Endothelial cell of umbilical vein (primary cell): Measurements from ENCODE around the gene RAB10. TPM values are rescaled to one million over a fixed set of nuclear protein-coding genes. Genes with fewer than 3 reads are reported as not detected.

ENCODE experiments used
- BruUV-seq: library from RNA; stranded (reverse); fragments of 400-500 nt; replicated peaks from 2 replicates; lab custom pipeline; 2021; lab: Mats Ljungman, UMichigan
- CTCF ChIA-PET: fragments of 300-600, 350-600 bp; sonication (Branson Sonifier 250); formaldehyde crosslinking; loops from one replicate; lab custom pipeline; 2021; ENCODE audit warnings: antibody characterized with exemption, inconsistent platforms; lab: Charles Lee
- POLR2A ChIA-PET: fragments of 300-600, 350-600 bp; sonication (Branson Sonifier 250); formaldehyde crosslinking; loops from one replicate; lab custom pipeline; 2021; ENCODE audit warnings: antibody characterized with exemption, inconsistent platforms; lab: Charles Lee
- DNase-seq: peaks from one replicate; pipeline ENCODE4 v3.0.0-alpha.2; 2011; ENCODE audit warnings: low read depth, low spot score
- FAIRE-seq: peaks from 2 replicates; lab custom pipeline; 2011; peaks lifted over from hg19 to GRCh38; lab: Jason Lieb, UNC
- H2AFZ ChIP-seq: 2 replicates; pipeline ENCODE4 v1.6.0; 2012; ENCODE audit warnings: low read depth, low read length, control low read depth, inconsistent platforms
- H3K27ac ChIP-seq: 2 replicates; pipeline ENCODE4 v1.5.1; 2011; ENCODE audit warnings: low read depth, mild to moderate bottlenecking, control low read depth, low read length, moderate library complexity; ENCODE audit not compliant: insufficient read depth
- H3K27me3 ChIP-seq, 2 experiments: 2 replicates each; pipeline versions ENCODE4 v1.6.0 to v1.6.1; 2011; ENCODE audit warnings: low read length in 2 of 2, mixed read lengths in 1 of 2; ENCODE audit not compliant: control insufficient read depth in 2 of 2, insufficient read depth in 2 of 2
- H3K36me3 ChIP-seq, 2 experiments: 2 replicates in 1 of 2; 3 replicates in 1 of 2; pipeline ENCODE4 v1.5.1; 2011; ENCODE audit warnings: low read length in 2 of 2, mild to moderate bottlenecking in 1 of 2, moderate library complexity in 1 of 2; ENCODE audit not compliant: control insufficient read depth in 2 of 2, insufficient read depth in 2 of 2; ENCODE audit errors: extremely low read depth in 1 of 2
- H3K4me1 ChIP-seq: 3 replicates; pipeline ENCODE4 v1.5.1; 2011; ENCODE audit warnings: mild to moderate bottlenecking, low read length; ENCODE audit not compliant: control insufficient read depth, insufficient read depth; ENCODE audit errors: extremely low read depth
- H3K4me2 ChIP-seq: 2 replicates; pipeline ENCODE4 v1.6.1; 2011; ENCODE audit warnings: low read length, control low read depth, mixed read lengths; ENCODE audit not compliant: insufficient read depth
- H3K4me3 ChIP-seq, 3 experiments: fragments of 200-600 bp in 1 of 3; sonication (generic), shearing (Covaris generic) in 1 of 3; replicated peaks in 1 of 3; 2 replicates each; pipeline ENCODE4 v1.5.1; 2011 to 2016; ENCODE audit warnings: control low read depth in 3 of 3, low read length in 3 of 3, mild to moderate bottlenecking in 2 of 3, inconsistent platforms in 1 of 3, low read depth in 1 of 3, moderate library complexity in 1 of 3; ENCODE audit not compliant: insufficient read depth in 1 of 3
- H3K79me2 ChIP-seq: 2 replicates; pipeline ENCODE4 v1.6.0; 2012; ENCODE audit warnings: low read length, inconsistent platforms; ENCODE audit not compliant: control insufficient read depth, insufficient read depth
- H3K9ac ChIP-seq: replicated peaks from 2 replicates; pipeline ENCODE3; 2011; ENCODE audit warnings: low read length, control low read depth; ENCODE audit not compliant: insufficient read depth; ENCODE audit errors: extremely low read depth
- H3K9me1 ChIP-seq: replicated peaks from 3 replicates; pipeline ENCODE4 v1.6.0; 2011; ENCODE audit warnings: mild to moderate bottlenecking, low read length; ENCODE audit not compliant: control insufficient read depth, insufficient read depth; ENCODE audit errors: extremely low read depth
- H3K9me3 ChIP-seq: replicated peaks from 2 replicates; pipeline ENCODE4 v1.5.1; 2012; ENCODE audit warnings: low read length, inconsistent platforms; ENCODE audit not compliant: control insufficient read depth, insufficient read depth
- H4K20me1 ChIP-seq: replicated peaks from 2 replicates; pipeline ENCODE3; 2011; ENCODE audit warnings: mild to moderate bottlenecking, low read length; ENCODE audit not compliant: control insufficient read depth, insufficient read depth; ENCODE audit errors: extremely low read depth
- EZH2 ChIP-seq: IDR thresholded peaks from 2 replicates; pipeline ENCODE4 v1.6.1; 2012; ENCODE audit warnings: borderline replicate concordance, low read depth, mild to moderate bottlenecking, moderate library complexity, low read length, inconsistent platforms; ENCODE audit not compliant: severe bottlenecking
- FOS ChIP-seq: IDR thresholded peaks from 2 replicates; pipeline ENCODE4 v1.6.1; 2011; ENCODE audit warnings: mild to moderate bottlenecking, low read length, moderate library complexity, borderline replicate concordance; ENCODE audit not compliant: insufficient read depth
- GATA2 ChIP-seq: IDR thresholded peaks from 2 replicates; pipeline ENCODE4 v1.7.0; 2011; ENCODE audit warnings: low read depth, mild to moderate bottlenecking, moderate library complexity, mixed read lengths, low read length; ENCODE audit not compliant: insufficient read length, insufficient read depth
- JUN ChIP-seq: IDR thresholded peaks from 2 replicates; pipeline ENCODE4 v1.6.1; 2011; ENCODE audit warnings: borderline replicate concordance, low read depth; ENCODE audit not compliant: insufficient read length, insufficient read depth
- MYC ChIP-seq: IDR thresholded peaks from one replicate; pipeline ENCODE4 v1.6.1; 2011; ENCODE audit warnings: mild to moderate bottlenecking, low read depth, low read length
- POLR2A ChIP-seq: IDR thresholded peaks from 2 replicates; pipeline ENCODE4 v1.6.1; 2012; ENCODE audit warnings: low read depth, mild to moderate bottlenecking, control low read depth, low read length
- POLR2AphosphoS5 ChIP-seq: IDR thresholded peaks from 2 replicates; pipeline ENCODE4 v1.6.1; 2012; ENCODE audit warnings: low read depth, mild to moderate bottlenecking, control low read depth, low read length, moderate library complexity; ENCODE audit not compliant: insufficient read depth
- dilution Hi-C: fragments of 300-500 bp; cut with MboI; formaldehyde crosslinking; loops from one replicate; pipeline ENCODE4 v1.15.0; 2019; ENCODE audit warnings: low sequenced_read_pairs; ENCODE audit not compliant: extremely low pct_ligation_motif_present
- intact Hi-C: fragments of 100-400 bp; cut with micrococcal nuclease; formaldehyde crosslinking; loops from one replicate; pipeline ENCODE4 v1.10.0; 2022
- polyA plus RNA-seq, 4 experiments: library from polyadenylated mRNA; depleted of rRNA in 3 of 4; stranded (reverse) in 3 of 4; unstranded in 1 of 4; fragments of >200 nt; gene quantifications; 2 replicates each; pipeline versions ENCODE4 v1.2.1 to v1.2.3, GENCODE V29; 2011 to 2012; ENCODE audit warnings: missing spikeins in 1 of 4
- total RNA-seq: library from RNA; stranded (reverse); gene quantifications from 2 replicates; pipeline ENCODE4 v1.2.3, GENCODE V29; 2021
- TF ChIP-seq, protein P1 (sequence below): IDR thresholded peaks from 2 replicates; pipeline ENCODE4 v1.6.1; 2011; ENCODE audit not compliant: insufficient read depth, insufficient read length
- TF ChIP-seq, protein P2 (sequence below), 2 donors: IDR thresholded peaks; 1 replicate in 1 of 2; 2 replicates in 1 of 2; pipeline ENCODE4 v1.5.1; 2011; ENCODE audit warnings: low read length in 2 of 2, mild to moderate bottlenecking in 2 of 2, moderate library complexity in 2 of 2, control low read depth in 1 of 2, inconsistent platforms in 1 of 2, low read depth in 1 of 2; ENCODE audit not compliant: insufficient read depth in 1 of 2; ENCODE audit errors: extremely low read depth in 1 of 2

RAB10 gene
- total and polyA plus RNA-seq, 2 donors (not counting 3 experiments of a cell fraction or from before 2014, with no cell fraction given): 45.1 to 104 TPM

DNA sequence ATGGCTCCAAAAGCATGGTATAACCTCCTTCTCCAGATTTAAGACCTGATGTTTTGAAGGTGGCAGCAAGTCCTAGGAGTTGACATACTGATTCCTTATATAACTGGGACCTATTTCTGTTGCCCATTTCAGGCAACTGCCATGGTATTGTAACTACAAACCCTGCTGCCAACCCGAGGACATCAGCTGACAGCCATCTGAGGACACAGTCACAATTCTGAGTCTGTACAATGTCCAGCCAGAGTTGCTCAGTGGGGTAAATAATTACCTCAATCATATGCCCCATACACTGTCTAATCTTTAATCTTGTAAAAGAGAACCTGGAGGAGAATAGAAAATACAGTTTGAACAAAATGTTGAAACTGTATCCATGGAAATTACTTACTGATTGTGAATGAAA lies 130.3 kb downstream of the RAB10 start:
- no peak for FAIRE-seq
- dilution Hi-C loops: no loop called here

More for the DNA sequence above, 130.3 kb downstream of the RAB10 start:
- no peak overlapping the region for H3K4me2 ChIP-seq
- intact Hi-C loops: no loop called here
- H3K79me2 ChIP-seq: no peaks in the 10 kb centered on the region
- POLR2A ChIA-PET: no interaction called here
- H3K9me1 ChIP-seq: no peaks in the 10 kb centered on the region
- no peaks in the 10 kb centered on the region for H4K20me1 ChIP-seq
- TF ChIP-seq, protein P1, sequence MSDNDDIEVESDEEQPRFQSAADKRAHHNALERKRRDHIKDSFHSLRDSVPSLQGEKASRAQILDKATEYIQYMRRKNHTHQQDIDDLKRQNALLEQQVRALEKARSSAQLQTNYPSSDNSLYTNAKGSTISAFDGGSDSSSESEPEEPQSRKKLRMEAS: no peak
- TF ChIP-seq GATA2 (no peak), EZH2 (no peak), POLR2AphosphoS5 (no peak), JUN (no peak), MYC (no peak), FOS (no peak), POLR2A (no peak)
- TF ChIP-seq, protein P2, sequence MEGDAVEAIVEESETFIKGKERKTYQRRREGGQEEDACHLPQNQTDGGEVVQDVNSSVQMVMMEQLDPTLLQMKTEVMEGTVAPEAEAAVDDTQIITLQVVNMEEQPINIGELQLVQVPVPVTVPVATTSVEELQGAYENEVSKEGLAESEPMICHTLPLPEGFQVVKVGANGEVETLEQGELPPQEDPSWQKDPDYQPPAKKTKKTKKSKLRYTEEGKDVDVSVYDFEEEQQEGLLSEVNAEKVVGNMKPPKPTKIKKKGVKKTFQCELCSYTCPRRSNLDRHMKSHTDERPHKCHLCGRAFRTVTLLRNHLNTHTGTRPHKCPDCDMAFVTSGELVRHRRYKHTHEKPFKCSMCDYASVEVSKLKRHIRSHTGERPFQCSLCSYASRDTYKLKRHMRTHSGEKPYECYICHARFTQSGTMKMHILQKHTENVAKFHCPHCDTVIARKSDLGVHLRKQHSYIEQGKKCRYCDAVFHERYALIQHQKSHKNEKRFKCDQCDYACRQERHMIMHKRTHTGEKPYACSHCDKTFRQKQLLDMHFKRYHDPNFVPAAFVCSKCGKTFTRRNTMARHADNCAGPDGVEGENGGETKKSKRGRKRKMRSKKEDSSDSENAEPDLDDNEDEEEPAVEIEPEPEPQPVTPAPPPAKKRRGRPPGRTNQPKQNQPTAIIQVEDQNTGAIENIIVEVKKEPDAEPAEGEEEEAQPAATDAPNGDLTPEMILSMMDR (IDR thresholded peaks at IDR 0.05; ENCODE audit: extremely low read depth in 1 of 2, insufficient read depth in 1 of 2, low read depth in 1 of 2, low read length in 2 of 2): no peak
- no peaks in the 10 kb centered on the region for H3K36me3 ChIP-seq
- DNase-seq: no peak
- H3K4me3 ChIP-seq: no peak overlapping the region
- BruUV-seq: no TSS peak
- no peaks in the 10 kb centered on the region for H3K4me1 ChIP-seq
- CTCF ChIA-PET: no interaction called here
- no peaks in the 10 kb centered on the region for H3K9me3 ChIP-seq
- H3K27me3 ChIP-seq: peaks cover 0 to 3% of the 10 kb centered on the region in 2 experiments
- no peak overlapping the region for H3K9ac ChIP-seq
- H3K27ac ChIP-seq: no peak overlapping the region
- no peak overlapping the region for H2AFZ ChIP-seq
